A673 (cell line): ENCODE measurements around the gene CLTB.
"Not testable (repeated sequence)": the region's sequence is repeated elsewhere in the genome, so short reads cannot be mapped to it uniquely, and the experiment has no call there.

Experiments used
- CTCF ChIP-seq: fragments of 300-800, 200-600 bp; sonication (generic); conservative IDR thresholded peaks from 2 replicates; pipeline ENCODE4 v1.5.1; 2017; ENCODE audit warnings: low read depth, mild to moderate bottlenecking, antibody characterized with exemption, low read length, moderate library complexity, mixed read lengths
- EZH2 ChIP-seq: fragments of 200-600 bp; sonication (generic); IDR thresholded peaks from 2 replicates; pipeline ENCODE4 v1.6.1; 2017; ENCODE audit warnings: borderline replicate concordance, low read depth, mild to moderate bottlenecking, mixed read lengths, antibody characterized with exemption, low read length; ENCODE audit not compliant: poor library complexity, severe bottlenecking

DNA sequence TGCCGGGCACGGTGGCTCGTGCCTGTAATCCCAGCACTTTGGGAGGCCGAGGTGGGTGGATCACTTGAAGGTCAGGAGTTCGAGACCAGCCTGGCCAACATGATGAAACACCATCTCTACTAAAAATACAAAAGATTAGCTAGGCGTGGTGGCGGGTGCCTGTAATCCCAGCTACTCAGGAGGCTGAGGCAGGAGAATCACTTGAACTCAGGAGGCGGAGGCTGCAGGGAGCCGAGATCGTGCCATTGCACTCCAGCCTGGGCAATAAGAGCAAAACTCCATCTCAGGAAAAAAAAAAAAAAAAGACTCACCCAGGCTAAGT is 8.1 kb downstream of the CLTB start:
- TF ChIP-seq EZH2, CTCF: not testable (repeated sequence)
